GM18861 (cell line): ENCODE data around the gene QPCT.
"Not testable (repeated sequence)": the region's sequence is repeated elsewhere in the genome, so short reads cannot be mapped to it uniquely, and the experiment has no call there.

Source experiments
- ATAC-seq: cut with Tn5 transposase; IDR thresholded peaks from one replicate; pipeline ENCODE4 v1.9.1; 2021; ENCODE audit not compliant: unreplicated experiment

Gene QPCT

GRCh38 chr2:37344453-37345361, at the start of gene QPCT:
TSS of gene QPCT (plus strand) at chr2:37344630. CDS start at chr2:37344732, 102 bp downstream.
- no peak for ATAC-seq

- not testable (repeated sequence) for ATAC-seq
Observed at GRCh38 chr2:37294858-37295257, 49.6 kb upstream of the QPCT start.

- no peak for ATAC-seq
Observed at GRCh38 chr2:37295469-37296073, 48.9 kb upstream of the QPCT start.

- no peak for ATAC-seq
Observed at GRCh38 chr2:37297632-37298031, 46.8 kb upstream of the QPCT start.

GRCh38 chr2:37300146-37300545, 44.3 kb upstream of the QPCT start:
- ATAC-seq: no peak

- no peak for ATAC-seq
Observed at GRCh38 chr2:37300578-37300977, 43.9 kb upstream of the QPCT start.

GRCh38 chr2:37301408-37301807, 43.0 kb upstream of the QPCT start:
- no peak for ATAC-seq

- no peak for ATAC-seq
Observed at GRCh38 chr2:37302701-37303252, 41.7 kb upstream of the QPCT start.

- no peak for ATAC-seq
Observed at GRCh38 chr2:37306024-37306423, 38.4 kb upstream of the QPCT start.

GRCh38 chr2:37307500-37307899, 36.9 kb upstream of the QPCT start:
- no peak for ATAC-seq

GRCh38 chr2:37315364-37315763, 29.1 kb upstream of the QPCT start:
- ATAC-seq: no peak

- ATAC-seq: no peak
Observed at GRCh38 chr2:37316181-37316580, 28.2 kb upstream of the QPCT start.

- no peak for ATAC-seq
Observed at GRCh38 chr2:37317746-37318145, 26.7 kb upstream of the QPCT start.

- peak; percentile 79 for ATAC-seq
Observed at GRCh38 chr2:37318401-37318800, 26.0 kb upstream of the QPCT start.

GRCh38 chr2:37319754-37320609, 24.4 kb upstream of the QPCT start:
- ATAC-seq: no peak

GRCh38 chr2:37321029-37321682, 23.3 kb upstream of the QPCT start:
- ATAC-seq: no peak

- no peak for ATAC-seq
Observed at GRCh38 chr2:37322368-37322767, 22.1 kb upstream of the QPCT start.

GRCh38 chr2:37323176-37323780, 21.2 kb upstream of the QPCT start:
- ATAC-seq: no peak

GRCh38 chr2:37323781-37324535, 20.5 kb upstream of the QPCT start:
- peak; percentile 17 for ATAC-seq

GRCh38 chr2:37324536-37324785, 20.0 kb upstream of the QPCT start:
- ATAC-seq: no peak
